AG08395 (cell line): ENCODE results near the gene HLA-DPB1.
"Not testable (repeated sequence)": the region's sequence is repeated elsewhere in the genome, so short reads cannot be mapped to it uniquely, and the experiment has no call there.

Source experiments
- DNase-seq: peaks from one replicate; pipeline ENCODE4 v3.0.0; 2012; ENCODE audit warnings: mixed read lengths, low spot score

The HLA-DPB1 gene

GRCh38 chr6:33075568-33076405 lies at the start of gene HLA-DPB1:
Gene HLA-DPB1, plus strand, starts transcription at chr6:33075990. Its CDS starts 52 bp downstream, at chr6:33076042.
- DNase-seq, result peak; percentile 87

GRCh38 chr6:33028220-33028849 lies 47.5 kb upstream of the HLA-DPB1 start:
- DNase-seq, result no peak

- peak; percentile 10 for DNase-seq
Measured at GRCh38 chr6:33029328-33030184, 46.2 kb upstream of the HLA-DPB1 start.

- no peak for DNase-seq
Measured at GRCh38 chr6:33030245-33030644, 45.5 kb upstream of the HLA-DPB1 start.

GRCh38 chr6:33034554-33034953 lies 41.2 kb upstream of the HLA-DPB1 start:
- no peak for DNase-seq

- DNase-seq, result no peak
Measured at GRCh38 chr6:33036535-33036934, 39.3 kb upstream of the HLA-DPB1 start.

- no peak for DNase-seq
Measured at GRCh38 chr6:33040157-33040556, 35.6 kb upstream of the HLA-DPB1 start.

- no peak for DNase-seq
Measured at GRCh38 chr6:33049323-33050013, 26.3 kb upstream of the HLA-DPB1 start.

GRCh38 chr6:33050014-33050810 lies 25.6 kb upstream of the HLA-DPB1 start:
- DNase-seq, result no peak

- DNase-seq, result no peak
Measured at GRCh38 chr6:33052627-33053026, 23.2 kb upstream of the HLA-DPB1 start.

GRCh38 chr6:33053230-33053629 lies 22.6 kb upstream of the HLA-DPB1 start:
- DNase-seq, result no peak

- DNase-seq, result no peak
Measured at GRCh38 chr6:33057222-33058150, 18.3 kb upstream of the HLA-DPB1 start.

- DNase-seq, result no peak
Measured at GRCh38 chr6:33061987-33062386, 13.8 kb upstream of the HLA-DPB1 start.

GRCh38 chr6:33063435-33063834 lies 12.4 kb upstream of the HLA-DPB1 start:
- DNase-seq, result not testable (repeated sequence)

- DNase-seq, result no peak
Measured at GRCh38 chr6:33064723-33065122, 11.1 kb upstream of the HLA-DPB1 start.

GRCh38 chr6:33065312-33065711 lies 10.5 kb upstream of the HLA-DPB1 start:
- no peak for DNase-seq

GRCh38 chr6:33066917-33067521 lies 8.8 kb upstream of the HLA-DPB1 start:
- DNase-seq, result no peak

GRCh38 chr6:33069021-33069738 lies 6.6 kb upstream of the HLA-DPB1 start:
- DNase-seq, result no peak

- no peak for DNase-seq
Measured at GRCh38 chr6:33070909-33071308, 4.9 kb upstream of the HLA-DPB1 start.
